ENCODE data around the gene SHISA5. TPM values are rescaled to one million over a fixed set of nuclear protein-coding genes. Genes with fewer than 3 reads are reported as not detected.
"Not testable (repeated sequence)": the region's sequence is repeated elsewhere in the genome, so short reads cannot be mapped to it uniquely, and the experiment has no call there.

SHISA5 gene
- total and polyA plus RNA-seq, 4 donors, result 40.9 to 123 (median 120) TPM

DNA sequence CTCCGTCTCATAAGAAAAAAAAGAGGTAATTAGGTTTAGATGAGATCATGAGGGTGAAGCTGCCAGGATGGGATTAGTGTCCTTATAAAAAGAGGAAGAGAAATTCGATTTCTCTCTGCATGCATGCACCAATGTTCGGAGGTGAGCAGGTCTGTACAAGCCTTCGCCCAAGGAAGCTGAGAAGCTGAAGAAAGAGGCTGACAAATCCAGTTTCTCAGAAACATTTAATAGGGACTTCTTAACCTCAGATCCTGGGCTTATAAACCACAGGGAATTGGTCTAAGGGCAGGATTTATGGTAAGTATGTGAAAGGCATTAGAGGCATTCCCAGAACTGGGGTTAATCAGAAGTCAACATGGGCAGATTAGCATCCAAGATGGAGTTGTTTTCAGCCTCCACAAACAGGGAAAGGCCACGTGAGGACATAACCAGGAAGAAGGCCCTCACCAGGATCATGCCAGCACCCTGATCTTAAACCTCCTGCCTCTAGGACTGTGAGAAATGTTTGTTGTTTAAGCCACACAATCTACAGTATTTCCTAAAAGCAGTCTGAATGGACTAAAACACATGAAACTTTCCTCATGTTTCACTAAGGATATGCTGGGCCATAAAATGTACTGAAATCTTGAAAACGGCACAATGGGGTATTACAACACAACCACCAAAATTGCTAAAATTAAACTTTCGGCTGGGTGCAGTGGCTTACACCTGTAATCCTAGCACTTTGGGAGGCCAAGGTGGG, 11.3 kb downstream of the SHISA5 start:
- peaks cover 4% of the 10 kb centered on the region for H3K36me3 ChIP-seq (ENCODE audit: control insufficient read depth, insufficient read depth, low read length)
- 89% methylated on average over 6 of the region's 7 CpGs for whole genome bisulfite sequencing (ENCODE audit: insufficient coverage)

DNA sequence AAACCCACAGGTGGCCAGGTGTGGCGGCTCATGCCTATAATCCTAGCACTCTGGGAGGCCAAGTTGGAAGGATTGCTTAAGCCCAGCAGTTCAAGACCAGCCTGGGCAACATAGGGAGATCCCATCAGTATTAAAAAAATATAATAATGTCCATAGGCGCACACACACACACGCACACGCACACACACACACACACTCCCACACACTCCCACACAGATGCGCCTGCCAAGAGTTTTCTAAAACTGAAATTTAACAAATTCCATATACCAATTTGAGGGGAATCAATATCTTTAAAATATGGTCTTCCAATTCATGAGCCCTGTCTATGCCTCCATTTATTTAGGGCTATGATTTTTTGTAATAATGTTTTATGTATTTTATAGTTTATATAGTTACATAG, 17.0 kb downstream of the SHISA5 start:
- no peak overlapping the region for H3K4me3 ChIP-seq (ENCODE audit: low read depth, low read length)
- H3K9me3 ChIP-seq (ENCODE audit: control insufficient read depth, insufficient read depth, low read length), result no peaks in the 10 kb centered on the region
- H3K4me1 ChIP-seq (ENCODE audit: control insufficient read depth, insufficient read depth, low read length), result no peaks in the 10 kb centered on the region
- H3K27me3 ChIP-seq (ENCODE audit: control insufficient read depth, insufficient read depth, low read length), result no peaks in the 10 kb centered on the region
- DNase-seq (ENCODE audit: low read depth in 4 of 6, low spot score in 6 of 6), result no peak
- H3K36me3 ChIP-seq (ENCODE audit: control insufficient read depth, insufficient read depth, low read length), result no peaks in the 10 kb centered on the region
- no peak overlapping the region for H3K27ac ChIP-seq (ENCODE audit: low read depth, low read length)
- WGBS (ENCODE audit: insufficient coverage), result no CpG with 5 or more reads among the region's 5 CpGs

More for the DNA sequence above, 11.3 kb downstream of the SHISA5 start:
- Histone ChIP-seq H3K27me3 (ENCODE audit: control insufficient read depth, insufficient read depth, low read length) (no peaks in the 10 kb centered on the region), H3K4me1 (ENCODE audit: control insufficient read depth, insufficient read depth, low read length) (no peaks in the 10 kb centered on the region), H3K4me3 (ENCODE audit: low read depth, low read length) (no peak overlapping the region), H3K27ac (ENCODE audit: low read depth, low read length) (no peak overlapping the region), H3K9me3 (ENCODE audit: control insufficient read depth, insufficient read depth, low read length) (no peaks in the 10 kb centered on the region)
- no peak for DNase-seq (ENCODE audit: low read depth in 4 of 6, low spot score in 6 of 6)

DNA sequence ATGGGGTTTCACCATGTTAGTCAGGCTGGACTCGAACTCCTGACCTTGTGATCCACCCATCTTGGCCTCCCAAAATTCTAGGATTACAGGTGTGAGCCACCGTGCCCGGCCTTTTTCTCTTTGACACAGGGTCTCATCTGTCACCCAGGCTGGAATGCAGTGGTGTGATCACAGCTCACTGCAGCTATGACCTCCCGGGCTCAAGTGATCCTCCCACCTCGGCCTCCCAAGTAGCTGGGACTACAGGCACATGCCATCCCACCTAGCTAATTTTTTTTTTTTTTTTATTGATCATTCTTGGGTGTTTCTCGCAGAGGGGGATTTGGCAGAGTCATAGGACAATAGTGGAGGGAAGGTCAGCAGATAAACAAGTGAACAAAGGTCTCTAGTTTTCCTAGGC, 21.2 kb downstream of the SHISA5 start:
- not testable (repeated sequence) for DNase-seq (ENCODE audit: low read depth in 4 of 6, low spot score in 6 of 6); H3K27ac ChIP-seq (ENCODE audit: low read depth, low read length); H3K36me3 ChIP-seq (ENCODE audit: control insufficient read depth, insufficient read depth, low read length); H3K9me3 ChIP-seq (ENCODE audit: control insufficient read depth, insufficient read depth, low read length); H3K4me1 ChIP-seq (ENCODE audit: control insufficient read depth, insufficient read depth, low read length); H3K27me3 ChIP-seq (ENCODE audit: control insufficient read depth, insufficient read depth, low read length); H3K4me3 ChIP-seq (ENCODE audit: low read depth, low read length)
- whole genome bisulfite sequencing (ENCODE audit: insufficient coverage), result 86% methylated on average over 3 of the region's 6 CpGs

DNA sequence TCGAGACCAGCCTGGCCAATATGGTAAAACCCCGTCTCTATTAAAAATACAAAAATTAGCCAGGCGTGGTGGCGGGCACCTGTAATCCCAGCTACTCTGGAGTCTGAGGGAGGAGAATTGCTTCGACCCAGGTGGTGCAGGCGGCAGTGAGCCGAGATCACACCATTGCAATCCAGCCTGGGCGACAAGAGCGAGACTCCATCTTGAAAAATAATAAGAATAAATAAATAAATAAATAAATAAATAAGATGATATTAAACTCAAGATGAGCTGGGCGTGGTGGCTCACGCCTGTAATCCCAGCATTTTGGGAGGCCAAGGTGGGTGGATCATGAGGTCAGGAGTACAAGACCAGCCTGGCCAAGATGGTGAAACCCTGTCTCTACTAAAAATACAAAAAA, 23.1 kb downstream of the SHISA5 start:
- H3K4me1 ChIP-seq (ENCODE audit: control insufficient read depth, insufficient read depth, low read length); H3K27me3 ChIP-seq (ENCODE audit: control insufficient read depth, insufficient read depth, low read length); H3K9me3 ChIP-seq (ENCODE audit: control insufficient read depth, insufficient read depth, low read length); H3K27ac ChIP-seq (ENCODE audit: low read depth, low read length); H3K4me3 ChIP-seq (ENCODE audit: low read depth, low read length); DNase-seq (ENCODE audit: low read depth in 4 of 6, low spot score in 6 of 6): not testable (repeated sequence)
- peaks cover 21% of the 10 kb centered on the region for H3K36me3 ChIP-seq (ENCODE audit: control insufficient read depth, insufficient read depth, low read length)
- no CpG with 5 or more reads among the region's 11 CpGs for WGBS (ENCODE audit: insufficient coverage)

DNA sequence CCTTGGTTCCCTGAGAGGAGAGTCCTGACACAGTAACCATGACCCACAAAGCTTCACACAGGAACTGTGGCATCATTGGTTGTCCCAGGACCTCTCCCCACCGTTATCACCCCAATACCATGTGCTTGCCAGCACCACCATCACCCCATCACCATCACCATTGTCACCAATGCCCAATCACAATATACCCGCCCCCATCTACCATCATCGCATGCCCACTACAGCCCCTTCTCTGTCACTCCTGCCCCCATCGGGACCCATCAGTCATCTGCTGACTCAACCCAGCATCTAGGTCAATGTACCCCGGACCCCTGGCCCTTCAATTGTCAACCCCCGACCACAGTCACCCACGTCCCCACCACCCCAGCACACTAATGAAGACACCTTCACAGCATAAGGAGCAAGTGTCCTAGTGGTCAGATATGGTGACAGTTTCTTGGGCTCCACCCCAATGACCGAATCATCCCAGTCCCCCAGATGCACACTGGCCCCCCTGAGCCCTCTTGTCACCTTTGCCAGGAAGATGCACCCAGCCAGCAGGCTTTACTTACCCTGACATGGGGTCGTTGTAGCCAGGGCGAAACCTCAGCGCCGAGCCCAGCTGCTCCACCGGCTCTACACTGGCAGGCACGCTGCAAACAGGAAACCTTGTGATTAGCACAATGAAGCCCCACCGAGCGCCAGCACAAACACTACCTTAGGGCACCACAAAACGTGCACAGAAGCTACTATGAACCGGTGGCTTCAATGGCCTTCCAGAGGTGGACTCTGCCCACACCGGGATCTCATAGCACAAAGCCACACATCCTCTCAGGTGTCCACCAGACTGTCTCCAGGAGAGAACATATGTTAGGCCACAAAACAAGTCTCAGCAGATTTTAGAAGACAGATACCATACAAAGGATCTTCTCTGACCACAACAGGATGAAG, 25.1 kb downstream of the SHISA5 start:
- Histone ChIP-seq H3K27ac (ENCODE audit: low read depth, low read length) (no peak overlapping the region), H3K9me3 (ENCODE audit: control insufficient read depth, insufficient read depth, low read length) (no peaks in the 10 kb centered on the region), H3K4me1 (ENCODE audit: control insufficient read depth, insufficient read depth, low read length) (no peaks in the 10 kb centered on the region), H3K27me3 (ENCODE audit: control insufficient read depth, insufficient read depth, low read length) (no peaks in the 10 kb centered on the region), H3K36me3 (ENCODE audit: control insufficient read depth, insufficient read depth, low read length) (peaks cover 26% of the 10 kb centered on the region), H3K4me3 (ENCODE audit: low read depth, low read length) (no peak overlapping the region)
- WGBS (ENCODE audit: insufficient coverage), result 79% methylated on average over 18 of the region's 19 CpGs
- DNase-seq (ENCODE audit: low read depth in 4 of 6, low spot score in 6 of 6), result no peak

DNA sequence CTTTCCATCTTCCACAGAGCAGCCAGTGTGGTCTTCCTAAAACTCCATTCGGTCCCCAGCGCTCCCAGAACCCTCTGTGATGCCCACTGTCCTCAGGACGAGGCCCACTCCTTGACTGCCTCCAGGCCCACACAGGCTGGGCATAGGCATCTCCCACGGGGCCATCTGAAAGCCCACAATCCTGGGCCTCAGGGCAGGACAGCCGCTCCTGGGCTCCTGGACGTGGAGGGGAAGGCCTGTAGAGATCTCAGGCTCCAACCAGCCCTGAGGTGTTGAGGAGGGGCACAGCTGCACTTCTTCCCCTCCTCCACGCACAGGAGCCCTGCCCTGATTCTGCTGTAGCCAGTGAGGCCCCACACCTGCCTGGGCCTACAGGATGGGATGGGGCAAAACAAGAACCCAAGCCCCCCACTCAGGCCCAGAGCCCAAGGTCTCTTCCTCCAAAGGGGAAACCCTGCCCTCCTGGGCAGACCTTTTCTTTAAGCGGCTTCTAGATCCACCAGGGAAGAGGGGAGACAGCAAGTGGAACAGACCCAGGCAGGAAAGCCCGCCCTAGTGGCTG, 25.9 kb downstream of the SHISA5 start:
- Histone ChIP-seq H3K9me3 (ENCODE audit: control insufficient read depth, insufficient read depth, low read length) (no peaks in the 10 kb centered on the region), H3K4me1 (ENCODE audit: control insufficient read depth, insufficient read depth, low read length) (peaks cover 7% of the 10 kb centered on the region), H3K27ac (ENCODE audit: low read depth, low read length) (no peak overlapping the region), H3K27me3 (ENCODE audit: control insufficient read depth, insufficient read depth, low read length) (no peaks in the 10 kb centered on the region), H3K36me3 (ENCODE audit: control insufficient read depth, insufficient read depth, low read length) (peaks cover 26% of the 10 kb centered on the region), H3K4me3 (ENCODE audit: low read depth, low read length) (no peak overlapping the region)
- DNase-seq (ENCODE audit: low read depth in 4 of 6, low spot score in 6 of 6), result no peak
- 86% methylated on average over 7 of the region's 9 CpGs for WGBS (ENCODE audit: insufficient coverage)

DNA sequence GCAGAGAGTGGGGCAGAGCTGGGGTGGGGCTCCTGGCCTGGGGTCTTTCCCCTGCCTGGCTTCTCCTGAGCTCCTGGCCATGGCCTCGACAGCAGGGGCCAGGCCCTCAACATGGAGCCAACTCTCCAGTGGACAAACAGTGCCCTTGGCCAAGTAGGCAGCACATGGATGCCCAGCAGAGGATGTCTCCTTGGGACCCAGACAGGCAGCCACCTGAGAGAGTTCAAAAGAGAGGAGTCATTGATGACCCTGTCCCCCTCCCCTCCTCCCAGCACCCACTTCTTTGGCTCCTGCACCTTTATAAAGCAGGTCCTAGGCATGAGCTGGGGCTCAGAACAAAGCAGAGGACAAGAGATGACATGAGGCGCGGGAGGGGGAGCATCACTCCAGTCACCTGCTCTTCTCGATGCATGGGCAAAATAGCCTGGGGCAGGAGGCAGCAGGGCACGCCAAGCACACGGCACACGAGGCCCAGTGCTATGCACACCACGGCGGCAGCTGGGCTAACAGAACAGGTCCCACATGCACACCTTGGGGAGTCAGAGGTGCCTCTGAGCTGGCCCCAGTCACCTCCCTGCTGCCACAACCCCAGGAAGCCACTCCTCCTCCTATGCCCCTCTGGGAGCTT, 27.4 kb downstream of the SHISA5 start:
- Histone ChIP-seq H3K4me3 (ENCODE audit: low read depth, low read length) (no peak overlapping the region), H3K4me1 (ENCODE audit: control insufficient read depth, insufficient read depth, low read length) (peaks cover 20% of the 10 kb centered on the region), H3K27ac (ENCODE audit: low read depth, low read length) (no peak overlapping the region), H3K27me3 (ENCODE audit: control insufficient read depth, insufficient read depth, low read length) (no peaks in the 10 kb centered on the region), H3K9me3 (ENCODE audit: control insufficient read depth, insufficient read depth, low read length) (no peaks in the 10 kb centered on the region), H3K36me3 (ENCODE audit: control insufficient read depth, insufficient read depth, low read length) (peaks cover 26% of the 10 kb centered on the region)
- no peak for DNase-seq (ENCODE audit: low read depth in 4 of 6, low spot score in 6 of 6)
- WGBS (ENCODE audit: insufficient coverage), result 91% methylated on average over 9 of the region's 9 CpGs

DNA sequence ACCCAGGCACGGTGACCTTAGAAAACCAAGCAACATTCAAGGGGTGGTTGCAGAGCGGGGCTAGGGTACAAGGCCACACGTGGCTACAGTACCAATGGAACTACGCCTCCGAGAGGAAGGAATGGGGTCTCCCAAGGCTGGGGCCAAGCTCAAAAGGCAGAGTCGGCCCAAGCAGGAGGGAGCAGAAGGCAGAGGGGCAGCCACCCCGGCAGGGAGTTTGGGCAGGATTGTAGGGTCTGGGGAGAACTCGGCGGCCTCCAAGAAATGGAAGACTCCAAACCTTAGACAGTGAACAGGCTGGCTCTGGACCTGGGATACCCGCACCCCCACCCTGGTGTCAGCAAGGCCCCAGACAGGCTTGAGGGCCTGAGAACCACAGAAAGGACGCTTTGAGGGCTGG, 28.8 kb downstream of the SHISA5 start:
- DNase-seq (ENCODE audit: low read depth in 4 of 6, low spot score in 6 of 6), result no peak
- 77% methylated on average over 10 of the region's 11 CpGs for WGBS (ENCODE audit: insufficient coverage)
- peaks cover 25% of the 10 kb centered on the region for H3K4me1 ChIP-seq (ENCODE audit: control insufficient read depth, insufficient read depth, low read length)
- no peaks in the 10 kb centered on the region for H3K9me3 ChIP-seq (ENCODE audit: control insufficient read depth, insufficient read depth, low read length)
- peaks cover 32% of the 10 kb centered on the region for H3K36me3 ChIP-seq (ENCODE audit: control insufficient read depth, insufficient read depth, low read length)
- no peak overlapping the region for H3K27ac ChIP-seq (ENCODE audit: low read depth, low read length)
- no peaks in the 10 kb centered on the region for H3K27me3 ChIP-seq (ENCODE audit: control insufficient read depth, insufficient read depth, low read length)
- H3K4me3 ChIP-seq (ENCODE audit: low read depth, low read length), result no peak overlapping the region

DNA sequence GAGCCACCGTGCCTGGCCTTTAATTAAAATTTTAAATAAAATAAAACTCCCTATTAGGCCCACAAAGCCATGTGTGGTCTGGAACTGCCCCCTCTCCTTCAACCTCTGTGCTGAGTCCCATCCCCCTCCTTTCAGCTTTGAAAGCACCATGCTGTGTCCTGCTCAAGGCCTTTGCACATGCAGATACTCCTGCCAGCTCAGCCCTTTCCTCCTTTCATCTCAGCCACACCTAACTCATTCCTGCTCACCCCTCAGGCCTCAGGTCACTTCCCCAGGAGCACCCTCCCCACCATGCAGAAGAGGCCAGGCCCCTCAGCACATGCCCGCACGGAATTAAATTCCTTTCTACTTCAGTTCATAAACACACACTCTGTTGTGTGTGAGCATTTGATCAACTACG, 29.4 kb downstream of the SHISA5 start:
- no peak for DNase-seq (ENCODE audit: low read depth in 4 of 6, low spot score in 6 of 6)
- Histone ChIP-seq H3K4me3 (ENCODE audit: low read depth, low read length) (no peak overlapping the region), H3K36me3 (ENCODE audit: control insufficient read depth, insufficient read depth, low read length) (peaks cover 37% of the 10 kb centered on the region), H3K27ac (ENCODE audit: low read depth, low read length) (no peak overlapping the region), H3K9me3 (ENCODE audit: control insufficient read depth, insufficient read depth, low read length) (no peaks in the 10 kb centered on the region), H3K4me1 (ENCODE audit: control insufficient read depth, insufficient read depth, low read length) (peaks cover 29% of the 10 kb centered on the region), H3K27me3 (ENCODE audit: control insufficient read depth, insufficient read depth, low read length) (no peaks in the 10 kb centered on the region)
- WGBS (ENCODE audit: insufficient coverage), result 41% methylated on average over 3 of the region's 4 CpGs

Data from spinal cord (tissue), 10 donors.